C1 segment of cervical spinal cord (tissue), 14 donors: ENCODE data around the gene CCL23.
"Not testable (repeated sequence)": the region's sequence is repeated elsewhere in the genome, so short reads cannot be mapped to it uniquely, and the experiment has no call there.

Experiments
- DNase-seq, 14 donors: peaks; one replicate each; lab custom pipeline; 2025; lab: John Stamatoyannopoulos, UW

CCL23 gene

GRCh38 chr17:36017799-36018198, at the start of gene CCL23:
Gene CCL23 (minus strand): TSS chr17:36017972. CDS start chr17:36017897, 75 bp downstream.
- no peak for DNase-seq

GRCh38 chr17:36066365-36066985, 48.7 kb upstream of the CCL23 start:
- no peak for DNase-seq

- DNase-seq, result no peak
Observed at GRCh38 chr17:36063786-36064541, 46.2 kb upstream of the CCL23 start, which contains the start of gene CCL18. Gene CCL18 (plus strand): TSS chr17:36064272. CDS start chr17:36064343, 71 bp downstream.

GRCh38 chr17:36060816-36061215, 43.0 kb upstream of the CCL23 start:
- DNase-seq, result no peak

GRCh38 chr17:36059406-36059805, 41.6 kb upstream of the CCL23 start:
- no peak for DNase-seq

- DNase-seq, result no peak
Observed at GRCh38 chr17:36057911-36058310, 40.1 kb upstream of the CCL23 start.

DNA sequence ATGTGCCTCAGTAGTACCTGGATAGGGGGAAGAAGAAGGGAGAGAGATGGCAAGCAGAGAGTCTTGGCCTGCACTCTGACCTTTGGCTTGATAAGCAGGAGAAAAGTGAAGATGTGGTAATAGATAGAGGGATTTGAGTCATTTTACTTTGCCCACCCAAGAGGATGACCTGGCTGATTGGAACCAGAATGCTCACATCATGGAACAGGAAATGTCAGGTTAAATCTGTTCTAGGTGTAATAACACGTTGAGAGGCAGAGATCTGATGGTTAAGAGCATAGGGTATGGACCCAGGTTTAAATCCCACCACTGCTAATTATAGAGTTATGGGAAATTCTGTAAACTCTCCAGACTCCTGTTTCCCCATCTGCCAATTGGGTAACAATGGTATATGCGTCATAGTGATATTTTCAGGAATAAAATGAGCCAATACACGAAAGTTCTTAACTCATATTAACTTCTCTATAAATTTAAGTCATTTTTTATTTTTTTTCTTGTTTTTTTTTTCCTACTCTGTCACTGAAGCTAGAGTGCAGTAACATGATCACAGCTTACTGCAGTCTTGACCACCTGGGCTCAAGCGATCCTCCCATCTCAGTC, 38.2 kb upstream of the CCL23 start:
- DNase-seq, result no peak

DNA sequence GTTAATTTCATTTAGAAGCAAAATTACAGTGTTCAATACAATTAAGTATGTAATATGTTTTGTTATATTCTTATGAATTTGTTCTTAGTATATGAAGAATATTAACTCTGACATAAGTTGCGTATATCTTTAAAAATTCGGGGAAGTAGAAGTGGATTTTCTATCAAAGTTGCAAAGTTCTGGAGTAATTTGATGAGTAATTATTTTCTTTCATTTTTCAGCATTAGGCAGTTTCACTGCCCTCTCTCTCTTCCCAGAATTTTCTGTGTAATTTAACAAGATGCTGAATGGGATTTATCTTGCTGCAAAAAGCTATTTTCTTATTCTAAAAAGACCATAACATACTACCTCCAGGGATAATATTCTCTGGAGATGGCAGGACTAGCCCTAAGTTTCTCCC, 37.4 kb upstream of the CCL23 start:
- no peak for DNase-seq

GRCh38 chr17:36049643-36050042, 31.9 kb upstream of the CCL23 start:
- DNase-seq, result no peak

DNA sequence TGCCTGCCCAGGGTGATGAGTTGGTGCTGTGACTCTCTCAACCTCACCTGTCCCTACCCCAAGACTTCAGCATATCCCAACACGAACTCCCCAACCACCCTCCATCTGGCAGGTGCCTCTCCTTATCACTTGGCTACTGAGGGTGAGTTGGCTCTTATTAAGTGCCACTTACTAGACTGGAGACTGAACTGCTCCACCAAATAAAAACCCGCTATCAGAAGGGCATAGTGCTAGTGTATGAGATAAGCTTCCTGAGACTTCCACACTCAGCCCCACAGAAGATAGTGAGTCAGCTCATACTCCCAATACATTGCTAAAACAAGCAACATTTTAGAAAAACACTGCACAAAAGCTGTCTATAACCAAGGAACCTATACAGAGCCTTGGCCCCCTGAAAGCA, 30.3 kb upstream of the CCL23 start:
- DNase-seq, result no peak

GRCh38 chr17:36036235-36036634, 18.5 kb upstream of the CCL23 start:
- DNase-seq, result no peak

- no peak for DNase-seq
Observed at GRCh38 chr17:36034127-36034526, 16.4 kb upstream of the CCL23 start.

- no peak for DNase-seq
Observed at GRCh38 chr17:36030956-36031355, 13.2 kb upstream of the CCL23 start.

DNA sequence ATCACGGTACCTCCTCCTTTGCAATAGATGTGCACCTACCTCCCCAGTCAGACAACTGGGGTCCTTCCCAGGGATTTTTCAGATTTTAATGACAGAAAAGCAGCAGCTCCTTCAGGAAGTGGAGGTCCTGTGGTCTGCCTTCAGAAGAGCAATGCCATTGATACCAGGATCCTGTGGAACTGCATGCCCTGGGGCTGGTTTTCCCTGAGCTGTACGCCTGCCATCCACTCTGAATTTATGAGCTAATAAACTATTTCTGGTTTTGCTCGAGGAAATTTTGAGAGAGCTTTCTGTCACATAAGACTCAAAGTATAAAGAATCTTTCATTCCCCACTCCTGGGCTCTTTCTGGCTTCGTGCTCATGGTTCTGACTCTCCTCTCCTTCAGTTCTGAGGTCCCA, 10.0 kb upstream of the CCL23 start:
- DNase-seq, result no peak

- no peak for DNase-seq
Observed at GRCh38 chr17:36024106-36024869, 6.5 kb upstream of the CCL23 start.

GRCh38 chr17:36019423-36019822, 1.7 kb upstream of the CCL23 start:
- no peak for DNase-seq

- no peak for DNase-seq
Observed at GRCh38 chr17:36016555-36016954, 1.2 kb downstream of the CCL23 start.

DNA sequence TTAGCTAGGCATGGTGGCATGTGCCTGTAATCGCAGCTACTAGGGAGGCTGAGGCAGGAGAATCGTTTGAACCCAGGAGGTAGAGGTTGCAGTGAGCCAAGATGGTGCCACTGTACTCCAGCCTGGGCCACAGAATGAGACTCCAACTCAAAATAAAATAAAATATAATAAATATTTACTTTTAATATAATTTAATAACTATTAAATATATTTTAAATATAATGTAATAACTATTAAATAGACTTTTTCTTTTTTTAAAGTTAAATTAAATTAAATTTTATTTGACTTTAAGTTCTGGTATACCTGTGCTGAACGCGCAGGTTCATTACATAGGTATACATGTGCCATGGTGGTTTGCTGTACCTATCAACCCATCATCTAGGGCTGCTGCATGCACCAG, 1.9 kb downstream of the CCL23 start:
- DNase-seq, result not testable (repeated sequence)

- DNase-seq, result no peak
Observed at GRCh38 chr17:36014946-36015345, 2.8 kb downstream of the CCL23 start.

DNA sequence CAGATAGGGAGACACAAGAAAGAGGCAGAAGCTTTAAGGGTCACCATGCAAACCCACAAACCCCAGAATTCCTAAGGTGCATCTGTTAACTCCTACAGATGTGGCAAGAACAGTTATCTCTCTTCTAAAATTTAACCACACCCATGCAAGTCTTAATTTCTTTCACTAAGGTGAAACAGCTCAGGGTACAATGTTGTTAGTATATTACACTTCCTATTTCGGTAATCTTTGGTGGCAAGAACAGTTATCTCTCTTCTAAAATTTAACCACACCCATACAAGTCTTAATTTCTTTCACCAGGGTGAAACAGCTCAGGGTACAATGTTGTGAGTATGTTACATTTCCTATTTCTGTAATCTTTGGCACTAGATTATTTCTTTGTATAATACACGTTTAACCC, 6.6 kb downstream of the CCL23 start:
- no peak for DNase-seq

GRCh38 chr17:36008998-36009665, 8.6 kb downstream of the CCL23 start:
- no peak for DNase-seq
